ENCODE data around the gene TEX29. TPM values are rescaled to one million over a fixed set of nuclear protein-coding genes. Genes with fewer than 3 reads are reported as not detected.

TEX29 gene
- polyA plus RNA-seq, 10 donors = 0.27 to 0.58 (median 0.34) TPM; not detected in 3

DNA sequence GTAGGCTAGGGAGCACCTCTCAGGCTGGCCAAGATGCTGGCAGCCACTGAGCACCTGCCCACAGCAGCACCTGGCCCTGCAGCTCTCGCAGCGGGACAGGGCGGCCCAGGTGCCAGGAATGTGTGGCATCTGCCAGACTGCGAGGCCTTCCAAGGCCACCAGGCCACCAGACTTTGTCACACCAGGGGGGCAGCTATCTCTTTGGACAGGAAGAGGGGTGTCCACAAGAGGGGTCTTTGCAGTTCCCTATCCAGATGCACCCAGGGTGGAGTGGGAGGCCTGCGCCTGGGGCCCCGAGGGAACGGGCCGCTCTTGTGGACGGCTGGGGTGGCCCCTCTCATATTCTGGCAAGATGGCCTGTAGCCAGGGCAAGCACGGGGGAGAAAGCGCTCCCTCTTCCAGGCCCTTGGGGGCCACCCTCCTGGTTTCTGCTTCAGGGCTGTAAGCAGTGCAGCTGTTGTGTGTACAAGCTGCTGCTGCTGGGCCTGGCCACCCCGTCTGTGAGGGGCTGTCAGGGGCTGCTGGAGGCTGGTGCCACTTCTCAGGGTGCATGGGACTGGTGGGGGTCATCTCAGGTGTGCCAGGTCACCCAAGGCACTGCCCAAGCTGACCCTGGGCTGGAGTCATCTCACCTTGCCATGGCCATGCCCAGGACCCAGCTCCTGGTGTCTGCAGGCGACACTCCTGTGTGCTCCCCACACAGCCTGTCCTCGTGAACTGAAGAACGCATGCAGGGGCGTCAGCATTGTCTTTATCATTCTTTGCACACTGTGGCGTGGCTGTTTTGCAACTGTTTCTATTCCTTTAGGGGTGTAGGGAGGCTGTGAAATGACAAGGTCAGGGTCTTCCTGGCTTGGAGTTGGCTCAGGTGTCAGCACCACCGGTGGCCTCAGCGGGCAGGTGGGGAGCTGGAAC, 1.8 kb downstream of the TEX29 start:
- no peak for DNase-seq

DNA sequence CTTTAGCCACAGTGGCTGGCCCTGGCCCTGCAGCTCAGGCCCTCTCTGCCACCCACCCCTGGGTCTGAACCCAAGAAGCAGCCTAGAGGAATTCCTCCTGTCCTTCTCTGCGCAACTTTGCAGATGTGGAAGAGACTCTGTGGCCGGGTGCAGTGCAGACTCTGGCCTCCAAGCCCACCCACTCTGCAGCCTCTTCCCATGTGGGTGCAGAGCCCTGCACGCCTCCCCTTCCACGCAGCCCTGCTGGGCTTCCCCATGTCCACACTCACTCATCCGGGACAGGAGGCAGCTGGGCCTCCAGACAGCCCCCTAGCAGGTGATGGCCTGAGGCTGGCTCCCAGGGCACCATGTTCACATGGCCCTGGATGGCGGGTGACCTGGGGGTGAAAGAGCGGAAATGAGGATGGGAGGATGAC, 2.5 kb downstream of the TEX29 start:
- no peak for DNase-seq

DNA sequence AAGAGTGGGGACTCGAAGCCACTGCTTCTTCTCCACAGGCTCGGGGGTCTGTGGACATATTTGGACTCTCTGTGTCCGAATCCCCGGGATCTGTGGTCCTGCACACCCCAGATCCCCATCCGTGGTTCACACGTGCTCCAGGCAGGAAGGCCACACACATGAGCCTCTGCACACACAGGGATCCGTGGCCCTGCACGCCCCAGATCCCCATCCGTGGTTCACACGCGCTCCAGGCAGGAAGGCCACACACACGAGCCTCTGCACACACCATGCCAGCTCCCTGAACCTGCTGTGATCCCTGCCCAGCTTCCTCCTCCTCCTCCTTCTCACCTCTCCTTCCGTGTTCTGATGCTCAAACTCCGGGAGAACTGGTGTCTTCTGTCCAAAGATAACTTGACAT, 3.1 kb downstream of the TEX29 start:
- no peak for DNase-seq

DNA sequence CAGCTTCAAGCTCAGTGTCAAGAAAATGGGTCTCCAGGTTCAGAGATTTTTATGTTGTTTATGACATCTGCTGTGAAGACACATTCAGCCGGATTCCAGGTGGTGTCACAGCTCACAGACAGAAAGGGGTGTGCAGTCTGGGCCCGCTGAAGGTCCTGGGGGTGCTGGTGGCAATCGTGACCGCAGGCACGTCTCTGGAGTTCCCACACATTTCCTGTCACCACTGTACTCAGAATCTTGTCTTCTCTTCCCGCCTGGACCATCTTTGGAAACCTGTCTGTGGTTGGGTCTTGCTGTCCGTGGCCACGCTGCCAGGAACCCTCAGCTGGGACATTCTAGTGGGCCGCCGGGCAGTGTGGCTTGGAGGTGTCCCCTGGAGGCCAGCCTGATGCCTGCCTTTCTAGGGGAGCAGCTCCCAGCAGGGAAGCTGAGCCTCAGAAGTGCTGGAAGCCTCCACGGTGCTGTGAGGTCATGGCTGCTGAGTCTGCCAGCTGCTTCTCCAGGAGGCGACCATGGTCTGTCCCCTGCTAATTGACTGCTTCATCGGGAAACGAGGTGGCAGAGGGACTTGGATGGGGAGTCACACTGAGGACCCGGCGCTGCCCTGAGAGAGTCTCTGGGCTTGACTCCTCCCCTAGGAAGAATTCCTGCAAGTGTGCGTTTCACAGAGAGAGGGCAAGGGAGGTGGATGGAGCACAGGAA, 3.7 kb downstream of the TEX29 start:
- no peak for DNase-seq

DNA sequence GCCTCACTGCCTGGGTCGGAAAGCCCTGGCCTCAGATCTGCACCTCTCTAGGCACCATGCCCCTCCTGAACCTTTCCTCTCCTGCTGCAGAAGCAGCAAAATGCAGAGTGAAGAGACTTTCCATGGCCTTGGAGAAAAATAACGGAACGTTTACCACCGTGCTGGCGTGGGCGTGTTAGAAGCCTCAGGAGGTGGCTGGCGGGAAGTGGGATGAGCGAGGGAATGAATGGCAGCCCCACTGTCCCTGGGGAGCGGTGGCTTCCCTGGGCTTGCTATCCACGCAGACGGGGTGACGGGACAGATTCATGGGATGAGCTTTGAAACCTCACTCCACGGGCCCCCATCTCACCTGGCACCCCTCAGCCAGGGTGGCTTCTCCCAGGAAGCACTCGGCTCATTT, 4.3 kb downstream of the TEX29 start:
- no peak for DNase-seq

DNA sequence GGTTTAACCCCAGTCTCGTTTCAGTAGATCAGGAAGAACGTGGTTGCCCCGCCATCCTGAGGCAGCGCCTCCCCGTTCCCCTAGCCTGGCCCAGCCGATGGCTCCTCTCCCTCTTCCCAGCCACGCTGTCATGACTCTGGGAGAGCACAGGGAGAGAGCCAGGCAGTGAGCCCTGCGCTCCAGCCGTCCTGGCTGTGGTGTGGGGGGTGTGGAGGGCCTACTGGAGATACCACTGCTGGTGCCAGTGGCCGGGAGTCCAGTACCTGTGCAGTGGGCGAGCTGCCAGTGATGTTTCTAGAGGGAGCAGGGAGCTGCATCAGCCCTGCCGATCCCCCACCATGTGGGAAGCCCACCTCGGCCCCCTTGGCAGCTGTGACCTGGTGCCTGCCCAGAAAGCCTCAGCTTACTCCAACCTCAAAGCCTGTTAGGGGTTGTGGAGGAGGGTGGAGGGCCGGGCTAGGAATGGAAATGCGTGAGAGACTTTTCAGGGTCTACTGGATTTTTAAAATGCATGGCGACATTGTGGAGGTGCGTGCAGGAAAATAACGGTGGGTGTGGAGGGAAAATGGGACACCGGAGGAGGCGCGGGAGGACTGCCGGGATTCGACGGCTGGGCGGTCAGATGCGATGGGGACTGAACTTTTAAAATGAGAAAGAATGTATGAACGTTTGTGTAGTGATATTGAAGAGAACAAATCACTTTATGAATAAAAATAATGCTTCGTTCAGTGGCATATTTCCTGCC, 4.9 kb downstream of the TEX29 start:
- DNase-seq = no peak

DNA sequence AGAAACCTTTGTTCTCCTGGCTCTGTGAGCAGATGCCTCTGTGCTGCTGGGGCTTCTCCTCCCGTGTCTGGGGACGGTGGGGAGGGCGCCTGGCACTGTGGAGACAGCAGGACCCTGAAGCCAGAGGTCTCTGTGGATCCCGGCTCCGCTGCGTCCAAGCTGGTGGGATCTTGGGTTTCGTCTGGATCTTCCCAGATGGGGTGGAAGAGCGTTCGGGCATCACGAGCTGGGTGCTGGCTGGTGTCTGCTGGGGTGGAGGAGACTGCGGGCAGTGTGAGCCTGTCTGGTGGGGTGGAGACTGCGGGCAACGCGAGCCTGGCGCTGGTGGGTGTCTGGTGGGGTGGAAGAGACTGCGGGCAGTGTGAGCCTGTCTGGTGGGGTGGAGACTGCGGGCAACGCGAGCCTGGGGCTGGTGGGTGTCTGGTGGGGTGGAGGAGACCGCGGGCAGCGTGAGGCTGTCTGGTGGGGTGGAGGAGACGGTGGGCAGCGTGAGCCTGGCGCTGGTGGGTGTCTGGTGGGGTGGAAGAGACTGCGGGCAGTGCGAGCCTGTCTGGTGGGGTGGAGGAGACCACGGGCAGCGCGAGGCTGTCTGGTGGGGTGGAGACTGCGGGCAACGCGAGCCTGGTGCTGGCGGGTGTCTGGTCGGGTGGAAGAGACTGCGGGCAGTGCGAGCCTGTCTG, 5.6 kb downstream of the TEX29 start:
- DNase-seq = no peak

DNA sequence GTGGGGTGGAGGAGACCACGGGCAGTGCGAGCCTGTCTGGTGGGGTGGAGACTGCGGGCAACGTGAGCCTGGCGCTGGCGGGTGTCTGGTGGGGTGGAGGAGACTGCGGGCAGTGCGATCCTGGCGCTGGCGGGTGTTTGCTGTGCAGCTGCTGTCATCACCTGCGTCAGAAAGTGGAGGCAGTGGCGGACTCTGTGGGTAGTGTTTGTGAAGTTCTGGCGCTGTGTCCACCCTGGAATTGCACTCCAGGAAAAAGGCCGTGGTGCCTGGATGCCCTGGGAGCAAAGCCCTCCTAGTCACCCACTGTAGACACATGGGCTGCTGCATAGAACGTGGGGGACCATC, 6.2 kb downstream of the TEX29 start:
- no peak for DNase-seq

DNA sequence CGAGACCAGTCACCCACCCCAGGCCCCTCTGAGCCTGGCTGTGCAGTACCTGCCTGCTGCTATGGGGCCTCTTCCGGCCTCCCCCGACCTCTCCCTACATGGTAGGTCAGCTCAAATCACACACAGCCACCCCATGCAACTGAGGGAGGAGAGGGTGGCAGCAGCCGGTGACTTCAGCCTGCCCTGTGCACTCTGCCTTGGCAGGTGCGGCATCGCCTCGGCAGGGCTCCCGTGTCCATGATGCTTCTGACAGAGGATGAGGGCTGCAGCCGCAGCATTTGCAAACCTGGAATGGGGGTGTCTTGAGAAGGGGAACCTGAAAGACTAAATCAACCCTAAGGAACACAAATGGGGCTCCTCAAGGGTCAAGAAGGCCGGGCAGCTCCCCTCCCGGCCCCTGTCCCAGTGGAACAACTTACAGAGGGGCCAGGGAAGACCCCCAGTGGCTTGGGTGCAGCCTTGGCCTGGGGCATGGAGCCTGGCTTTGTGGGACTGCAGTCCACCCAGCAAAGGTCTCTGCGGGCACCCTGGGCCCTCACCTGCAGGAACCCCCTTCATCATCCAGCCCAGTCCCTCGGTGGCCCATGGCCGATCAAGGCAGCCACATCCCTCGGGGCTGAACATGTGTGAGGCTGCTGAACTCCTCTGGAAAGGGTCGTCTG, 6.7 kb downstream of the TEX29 start:
- no peak for DNase-seq

DNA sequence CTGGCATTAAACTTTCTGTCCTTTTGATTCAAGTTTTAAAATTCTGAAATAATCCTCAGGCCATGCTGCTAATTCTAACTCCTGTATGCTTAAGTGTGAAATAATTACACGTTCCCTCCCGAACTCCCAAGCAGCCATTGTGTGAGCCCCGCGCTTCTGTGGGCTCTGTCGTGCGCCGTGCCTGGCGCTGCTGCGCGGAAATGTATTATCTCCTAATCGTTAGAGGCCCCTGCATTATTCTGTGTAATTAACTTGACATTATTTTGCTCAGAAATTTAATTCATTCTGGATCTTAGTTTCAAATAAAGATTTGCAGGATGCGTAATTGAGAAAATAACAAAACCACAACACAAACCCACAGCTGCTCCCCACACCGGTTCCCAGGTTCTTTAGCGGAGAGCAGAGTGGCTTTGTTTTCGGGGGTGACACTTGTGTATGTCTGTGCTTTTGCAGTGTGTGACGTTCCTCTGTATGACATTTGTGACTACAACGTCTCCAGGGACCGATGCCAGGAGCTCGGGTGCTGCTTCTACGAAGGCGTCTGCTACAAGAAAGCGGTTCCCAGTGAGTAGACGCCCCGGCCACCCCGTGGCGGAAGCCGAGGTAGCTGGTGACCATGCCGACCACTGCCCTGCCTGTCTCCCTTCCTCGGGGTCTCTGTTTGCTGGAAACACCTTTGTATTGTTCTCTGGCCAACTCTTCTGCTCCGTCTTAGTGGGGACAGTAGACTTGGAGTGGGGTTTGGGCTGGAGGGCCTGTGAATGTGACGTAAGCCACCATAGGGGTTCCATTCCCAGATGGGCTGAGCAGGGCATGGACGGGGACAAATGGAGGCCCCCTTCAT, 7.5 kb downstream of the TEX29 start:
- no peak for DNase-seq

DNA sequence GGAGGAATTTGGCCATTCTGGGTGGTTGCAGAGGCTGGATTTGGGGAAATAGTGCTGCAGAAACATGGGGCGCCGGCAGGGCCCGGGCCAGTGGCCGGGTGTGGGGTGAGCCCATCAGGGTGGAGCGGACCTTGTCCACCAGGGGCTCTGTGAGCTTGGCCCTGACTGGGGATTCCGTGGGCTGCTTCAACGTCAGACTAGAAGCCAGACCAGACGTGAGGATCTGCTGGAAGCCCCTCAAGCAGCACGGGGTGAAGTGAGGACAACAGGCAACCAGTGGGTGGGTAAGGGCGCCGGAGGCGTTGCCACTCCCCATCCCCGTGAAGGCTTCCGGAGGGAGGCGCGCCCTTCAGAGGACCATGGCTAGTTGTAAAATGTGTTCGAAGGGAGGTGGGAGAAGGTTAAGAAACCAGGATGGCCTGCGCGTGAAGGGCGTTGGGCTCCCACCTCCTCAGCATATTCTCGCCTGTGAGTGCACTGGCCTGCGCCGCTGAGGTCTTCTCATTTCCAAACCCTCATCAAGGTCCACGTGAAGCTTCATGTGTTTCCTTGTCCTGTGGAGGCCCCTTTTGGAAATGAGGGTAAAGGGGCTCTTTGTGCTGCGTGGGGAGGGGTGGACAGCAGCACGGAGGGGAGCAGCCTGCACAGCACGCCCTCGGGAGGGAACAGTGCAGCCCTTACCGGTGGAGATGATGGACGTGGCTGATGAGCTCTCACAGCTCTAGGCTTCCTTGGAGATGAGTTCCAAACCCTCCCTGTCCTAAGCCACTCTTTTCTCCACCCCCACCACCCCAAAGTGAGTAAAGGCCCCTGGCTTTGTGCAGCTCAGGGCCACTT, 8.3 kb downstream of the TEX29 start:
- no peak for DNase-seq

DNA sequence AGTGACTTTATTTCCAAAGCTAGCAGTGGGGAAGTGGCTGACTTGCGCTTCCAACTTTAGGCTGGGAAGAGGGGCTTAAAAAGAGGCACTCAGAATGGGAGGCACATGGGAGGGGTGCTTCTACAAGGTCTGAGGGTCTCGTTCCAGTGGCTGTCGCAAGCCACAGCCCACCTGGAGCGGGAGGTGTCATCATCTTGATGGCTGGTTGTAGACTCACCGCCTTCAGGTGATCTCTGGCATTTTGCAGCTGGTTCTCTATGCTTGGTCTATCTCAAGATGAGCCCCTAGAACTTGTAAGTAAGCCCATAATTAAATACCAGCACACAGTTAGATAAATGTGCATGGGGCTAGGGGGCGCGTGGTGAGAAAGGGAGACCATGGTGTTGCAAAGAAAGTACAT, 9.2 kb downstream of the TEX29 start:
- DNase-seq = no peak

DNA sequence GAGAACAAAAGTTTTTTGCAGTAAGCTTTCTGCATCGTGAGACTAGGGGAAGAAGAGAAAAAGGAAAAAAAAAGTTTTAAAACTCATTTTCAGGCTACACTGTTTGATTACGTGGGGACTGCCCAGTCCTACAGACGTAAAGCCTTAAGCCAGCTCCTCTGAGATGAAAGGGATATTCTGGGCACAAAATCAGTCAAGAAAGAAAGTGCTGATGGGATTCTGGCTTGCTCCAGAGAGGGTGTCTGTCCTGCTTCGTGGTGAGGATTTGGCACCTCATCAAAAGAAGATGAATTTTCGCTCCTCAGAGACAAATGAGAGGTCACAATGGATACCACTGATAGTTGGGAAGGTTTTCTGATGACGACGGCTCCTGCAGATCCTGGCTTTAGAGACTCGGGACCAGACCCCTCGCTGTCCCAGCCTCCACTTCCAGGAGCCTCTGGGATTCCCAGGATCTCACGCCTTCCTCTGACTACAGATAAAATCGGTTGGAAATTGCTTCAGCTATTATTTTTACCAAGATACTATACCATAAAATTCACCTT, 9.7 kb downstream of the TEX29 start:
- no peak for DNase-seq

DNA sequence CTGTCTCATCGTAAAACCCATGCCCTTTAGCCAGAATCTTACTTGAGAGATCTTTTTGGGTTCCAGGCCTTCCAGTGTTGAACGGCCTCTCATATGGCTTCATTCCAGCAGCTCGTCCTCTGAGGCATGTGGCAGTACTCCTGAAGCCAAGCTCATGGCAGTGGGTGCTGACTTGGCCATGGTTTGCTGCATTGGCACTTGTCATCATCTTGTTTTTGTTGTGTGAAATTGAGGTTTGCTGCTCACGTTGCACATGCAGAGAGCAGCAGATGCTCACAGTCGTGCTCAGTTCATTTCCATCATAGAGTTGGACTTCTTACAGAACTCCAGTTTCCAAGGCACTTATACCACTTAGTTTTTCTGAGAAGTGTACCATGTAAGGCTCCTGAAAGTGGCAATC, 14.9 kb downstream of the TEX29 start:
- no peak for DNase-seq

DNA sequence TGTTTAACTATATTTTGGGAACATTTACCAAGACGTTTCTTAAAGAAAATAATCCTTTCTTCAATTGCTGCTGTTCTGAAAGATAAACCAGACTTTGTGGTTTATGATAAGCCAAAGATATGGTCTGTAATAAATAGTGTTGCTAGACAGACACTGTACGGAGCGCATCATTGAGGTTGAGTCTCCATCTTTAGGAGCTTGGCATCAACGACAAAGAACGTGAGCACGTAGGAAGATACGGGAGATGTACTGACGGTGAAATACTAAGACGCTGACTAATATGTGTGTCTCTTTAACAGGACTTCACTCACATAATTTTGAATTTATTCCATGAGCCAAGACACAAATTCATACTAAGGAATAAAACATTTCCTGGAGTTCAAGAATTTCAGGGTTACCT, 16.2 kb downstream of the TEX29 start:
- no peak for DNase-seq

DNA sequence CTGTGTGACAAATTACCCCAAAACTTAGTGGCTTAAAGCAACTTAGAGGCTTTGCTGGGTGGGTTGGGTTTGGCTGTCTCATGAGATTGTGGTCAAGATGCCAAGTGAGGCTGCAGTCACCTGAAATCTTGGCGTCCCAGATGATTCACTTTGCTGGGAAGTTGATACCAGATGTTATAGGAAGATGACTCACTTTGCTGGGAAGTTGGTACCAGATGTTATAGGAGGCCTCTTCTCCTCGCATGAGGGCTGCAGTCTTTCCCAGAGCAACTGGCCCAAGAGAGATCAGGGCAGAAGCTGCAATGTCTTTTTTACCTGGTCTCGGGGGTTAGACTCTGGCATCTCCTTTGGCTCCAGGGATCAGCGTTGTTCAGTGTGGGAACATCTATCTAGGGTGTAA, 16.8 kb downstream of the TEX29 start:
- peak in 1 of 3 donors; percentile 75 for DNase-seq

DNA sequence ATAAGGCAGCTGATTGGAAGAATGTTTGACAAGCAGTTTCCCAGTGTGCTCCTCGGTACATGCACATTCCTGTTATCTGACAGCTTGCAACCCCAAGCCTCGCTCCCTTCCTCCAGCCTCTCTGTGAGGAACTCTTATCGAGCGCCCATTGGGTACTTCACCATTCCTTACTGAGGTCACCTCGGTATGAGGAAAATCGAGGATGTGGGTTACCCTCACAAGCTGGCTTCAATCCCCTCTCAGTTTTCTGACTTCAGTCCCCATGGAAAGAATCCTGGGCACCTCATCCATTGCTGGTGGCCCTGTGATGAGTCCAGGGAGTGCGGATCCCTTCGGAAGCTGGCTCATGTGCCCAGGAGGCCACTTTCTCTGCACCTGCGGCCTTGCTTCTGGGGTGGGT, 17.3 kb downstream of the TEX29 start:
- DNase-seq = no peak

DNA sequence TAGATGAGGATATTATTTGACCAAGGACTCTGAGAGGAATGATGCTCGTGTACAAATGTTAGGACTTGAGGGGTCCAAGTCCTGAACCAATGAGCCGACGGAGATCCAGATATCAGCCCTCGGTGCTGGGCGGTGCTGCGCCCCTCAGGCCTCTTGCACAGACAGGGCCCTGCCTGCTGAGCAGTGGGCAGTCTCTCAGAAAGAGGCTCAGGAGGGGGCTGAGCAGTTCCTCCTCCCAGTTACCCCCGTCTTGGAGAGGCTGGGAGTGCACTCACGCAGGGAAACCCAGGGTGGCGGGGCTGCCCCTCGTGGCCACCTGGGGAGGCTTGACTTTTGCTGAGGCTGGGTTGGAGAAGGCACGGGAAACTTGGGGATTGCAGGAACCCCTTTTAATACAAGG, 18.4 kb downstream of the TEX29 start:
- no peak for DNase-seq

All from muscle of back (tissue), 11 donors.